NCI-H526 treated with DMSO at 0.1 percent for 48 hours (cell line): Measurements from ENCODE around the gene NTRK2.

Experiments
- DNase-seq: peaks from one replicate; lab custom pipeline; 2025; lab: John Stamatoyannopoulos, UW

The NTRK2 gene

DNA sequence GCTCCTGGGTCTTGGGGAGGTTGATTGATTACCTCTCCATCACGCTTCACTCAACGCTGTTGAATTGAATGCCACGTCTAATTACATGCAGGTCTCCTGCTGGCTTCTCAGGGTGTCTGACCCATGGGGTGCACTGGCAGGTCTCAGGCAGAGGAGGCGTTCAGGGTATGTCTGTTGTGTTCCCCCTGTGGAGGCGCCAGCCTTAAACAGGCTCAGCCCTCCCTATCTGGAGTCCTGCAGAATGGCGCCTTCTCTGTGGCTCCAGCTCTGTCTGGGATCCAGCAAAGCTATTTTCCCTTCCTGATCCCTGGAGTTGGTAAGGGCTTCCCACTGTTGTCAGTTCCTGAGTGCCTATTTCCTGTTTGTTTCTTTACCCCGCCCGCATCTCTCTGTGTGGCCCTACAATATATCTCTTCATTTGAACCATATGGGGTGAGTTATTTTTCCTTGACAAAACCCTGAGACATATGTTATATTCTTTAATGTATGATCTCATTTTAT lies 150.0 kb downstream of the NTRK2 start:
- no peak for DNase-seq

DNA sequence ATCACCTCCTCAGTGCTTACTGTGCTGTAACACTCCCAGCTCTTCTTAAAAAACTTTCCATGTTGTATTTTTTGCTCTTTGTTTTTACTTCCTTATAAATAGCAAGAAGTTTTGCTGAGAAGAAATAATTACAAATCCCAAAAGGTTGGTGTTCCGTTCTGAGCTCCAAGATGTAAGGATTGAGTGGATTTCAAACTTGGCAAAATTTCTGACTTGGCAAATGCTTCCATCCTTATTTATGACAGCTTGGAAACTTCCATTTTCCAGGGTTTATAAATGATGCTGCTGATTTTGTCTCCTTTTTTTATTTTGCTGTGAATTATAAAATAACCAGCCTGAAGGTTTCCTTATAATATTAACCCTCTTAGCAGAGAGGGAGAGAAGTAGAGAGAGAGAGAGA lies 151.9 kb downstream of the NTRK2 start:
- no peak for DNase-seq

- no peak for DNase-seq
These were observed 153.2 kb downstream of the NTRK2 start for GRCh38 chr9:84822589-84823233.

- no peak for DNase-seq
These were observed 154.1 kb downstream of the NTRK2 start for GRCh38 chr9:84823421-84824271.

- DNase-seq = no peak
These were observed 157.8 kb downstream of the NTRK2 start for GRCh38 chr9:84827216-84827765.

GRCh38 chr9:84828046-84828445 lies 158.5 kb downstream of the NTRK2 start:
- DNase-seq = no peak

DNA sequence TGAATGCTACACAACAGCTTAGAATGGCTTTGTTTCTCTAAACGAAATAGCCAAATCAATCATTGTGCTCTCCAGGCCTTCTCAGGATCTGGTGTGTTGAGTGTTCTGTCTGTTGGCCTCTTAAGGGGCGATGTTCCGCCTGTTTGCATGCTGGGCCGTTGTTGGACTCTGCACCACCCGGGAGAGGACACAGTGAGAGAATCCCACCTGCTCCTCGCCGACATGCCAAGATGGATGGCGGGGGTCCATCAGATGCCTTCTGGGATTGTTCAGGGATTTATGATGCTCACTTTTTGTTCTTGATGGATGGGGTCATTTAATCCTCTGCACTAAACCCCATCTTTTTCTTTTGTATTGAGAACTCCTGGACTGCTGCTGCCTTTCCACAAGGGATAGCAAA lies 159.9 kb downstream of the NTRK2 start:
- no peak for DNase-seq

GRCh38 chr9:84829997-84830696 lies 160.6 kb downstream of the NTRK2 start:
- DNase-seq = no peak

- no peak for DNase-seq
These were observed 161.8 kb downstream of the NTRK2 start for GRCh38 chr9:84831377-84831776.

- no peak for DNase-seq
These were observed 162.9 kb downstream of the NTRK2 start for GRCh38 chr9:84832453-84832852.

- no peak for DNase-seq
These were observed 164.9 kb downstream of the NTRK2 start for GRCh38 chr9:84834426-84834825.

DNA sequence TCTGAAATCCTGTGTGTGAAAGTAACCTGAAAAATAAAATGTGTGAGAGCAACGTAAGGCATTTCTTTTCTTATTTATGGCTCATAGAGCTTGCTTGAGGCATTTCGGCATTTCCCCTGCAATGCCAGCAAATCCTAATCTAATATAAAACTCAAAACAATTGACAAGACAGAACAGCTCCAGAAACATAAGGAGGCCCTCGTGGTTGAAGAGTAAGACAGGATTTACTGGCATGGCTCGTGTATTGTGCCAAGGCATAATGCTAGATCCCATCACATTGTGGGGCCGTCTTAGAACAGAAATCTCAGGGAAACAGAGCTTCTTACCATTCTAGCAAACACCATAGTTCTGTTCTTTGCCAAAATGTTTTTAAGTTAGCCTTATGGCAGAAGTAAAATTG lies 166.2 kb downstream of the NTRK2 start:
- no peak for DNase-seq

DNA sequence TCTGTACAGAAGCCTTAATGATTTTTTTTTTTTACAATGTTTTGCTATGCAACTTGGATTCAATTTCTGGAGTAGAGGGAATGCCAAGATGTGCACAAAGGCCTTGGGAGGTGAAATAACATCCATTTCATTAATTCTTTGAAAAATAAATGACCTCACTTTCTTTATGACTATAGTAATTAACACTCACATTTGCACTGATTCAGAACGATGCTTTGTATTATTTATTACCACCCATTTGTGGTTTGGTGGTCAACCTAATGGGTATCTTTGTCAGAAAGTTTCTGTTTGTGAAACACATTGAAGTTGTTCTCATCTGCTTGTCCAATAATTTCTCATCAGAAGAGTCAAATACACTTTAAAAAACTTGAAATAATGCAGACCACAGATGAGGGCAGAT lies 169.3 kb downstream of the NTRK2 start:
- DNase-seq = no peak

DNA sequence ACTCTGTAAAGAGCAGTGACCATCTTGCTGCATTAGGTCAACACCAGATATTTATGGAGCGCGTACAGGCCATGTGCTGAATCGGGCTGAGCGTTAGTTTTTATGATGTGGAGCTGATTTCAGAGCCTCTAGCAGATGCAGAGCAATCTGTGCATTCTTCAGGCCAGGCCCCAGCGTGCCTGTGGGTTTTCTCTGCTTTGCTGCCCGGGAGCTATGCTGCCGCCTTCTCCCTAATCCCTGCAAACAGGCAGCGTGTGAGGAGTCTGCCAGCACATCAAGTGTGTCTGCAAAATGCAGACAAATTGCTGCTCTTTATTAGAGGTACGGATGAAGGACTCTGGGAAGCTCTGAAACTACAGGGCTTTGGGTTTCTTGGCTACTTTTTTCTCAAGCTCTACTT lies 170.0 kb downstream of the NTRK2 start:
- DNase-seq = no peak

DNA sequence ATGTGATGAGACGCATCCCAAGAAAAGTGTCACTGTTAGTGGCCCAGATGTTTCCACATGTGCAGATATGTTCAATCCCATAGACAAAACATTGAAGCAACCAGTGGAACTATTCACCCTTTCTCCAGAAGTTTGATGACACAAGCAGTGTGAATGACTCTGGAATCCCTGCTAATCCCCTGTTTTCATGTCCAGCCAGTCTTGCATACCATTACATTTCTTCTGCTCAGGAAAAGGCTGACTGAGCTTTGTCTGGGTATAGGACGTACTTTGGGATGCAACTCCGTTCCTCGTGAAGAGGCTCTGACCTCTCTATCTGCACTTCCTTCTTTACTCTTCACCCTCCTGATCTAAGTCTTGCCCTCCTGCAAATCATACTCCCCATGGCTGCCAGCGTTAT lies 172.4 kb downstream of the NTRK2 start:
- no peak for DNase-seq

DNA sequence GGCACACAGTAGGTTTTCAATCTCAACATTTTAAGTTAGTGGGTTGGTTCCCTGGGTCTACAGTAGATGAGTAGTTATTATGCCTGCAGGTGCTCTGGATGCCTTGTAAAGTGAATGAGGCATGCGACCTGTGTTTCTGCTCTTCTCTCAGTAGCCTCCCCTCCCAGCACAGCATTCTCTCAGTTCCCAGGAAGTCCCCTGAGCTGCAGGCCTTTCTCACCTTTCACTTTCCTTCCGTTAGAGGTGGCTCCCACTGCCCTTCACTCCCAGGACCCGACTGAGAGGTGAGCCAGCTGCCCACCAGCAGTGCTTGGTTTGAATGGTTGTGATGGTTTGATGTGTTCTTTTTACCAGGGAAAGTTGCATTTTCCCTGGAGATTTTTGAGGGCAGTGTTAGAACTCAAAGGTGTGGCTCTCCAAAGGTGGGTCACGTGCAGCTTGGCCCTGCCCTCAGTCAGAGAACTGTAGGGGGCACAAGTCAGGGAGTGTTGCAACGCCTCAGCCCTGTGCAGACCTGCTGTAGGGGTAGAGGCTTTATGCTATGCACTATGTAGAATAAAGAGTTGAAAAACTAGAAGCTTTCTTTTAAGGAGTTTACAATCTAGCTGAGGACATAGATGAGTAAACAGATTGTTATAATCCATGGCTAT lies 173.8 kb downstream of the NTRK2 start:
- no peak for DNase-seq

DNA sequence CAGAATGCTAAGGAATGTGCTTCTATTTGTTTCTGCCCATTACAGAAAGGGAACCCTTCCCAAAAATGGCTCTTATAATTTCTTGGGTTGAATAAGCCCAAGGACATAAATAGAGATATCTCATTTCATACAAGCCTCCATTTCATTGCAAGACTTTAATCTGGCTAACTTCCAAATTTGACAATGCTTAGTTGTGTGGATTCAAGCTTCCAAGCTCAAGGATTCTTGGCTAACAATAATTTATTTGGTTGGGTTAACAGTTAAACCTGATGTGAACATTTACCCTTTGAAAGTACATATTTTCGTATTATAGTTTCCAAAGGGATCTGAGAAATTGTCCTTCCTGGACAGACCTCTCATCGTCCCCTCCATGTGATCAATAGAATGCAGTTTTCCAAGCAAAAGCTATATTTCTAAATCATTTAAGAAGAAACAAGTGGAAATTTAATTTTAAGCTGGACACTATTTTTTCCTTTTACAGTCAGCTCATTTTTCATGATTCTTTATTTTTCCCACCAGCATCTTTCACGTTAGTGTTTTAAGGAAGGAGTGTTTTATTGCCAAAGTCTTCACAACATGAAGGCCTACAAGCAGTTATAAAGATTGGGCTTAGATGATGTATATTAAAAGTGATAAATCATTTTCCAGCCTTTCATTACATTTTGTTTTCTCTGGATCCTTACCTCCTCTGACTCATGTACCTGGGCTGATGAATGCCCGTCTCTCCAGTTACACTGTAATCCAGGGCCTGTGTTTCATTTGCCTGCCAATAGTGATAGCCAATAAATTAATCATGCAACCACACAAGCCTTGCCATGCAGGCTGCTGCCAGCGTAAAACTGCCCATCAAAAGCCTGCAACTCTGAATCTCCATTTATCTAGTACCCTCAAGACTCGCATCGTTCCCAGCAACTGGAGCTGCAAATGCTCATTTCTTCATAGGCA lies 176.7 kb downstream of the NTRK2 start:
- no peak for DNase-seq

DNA sequence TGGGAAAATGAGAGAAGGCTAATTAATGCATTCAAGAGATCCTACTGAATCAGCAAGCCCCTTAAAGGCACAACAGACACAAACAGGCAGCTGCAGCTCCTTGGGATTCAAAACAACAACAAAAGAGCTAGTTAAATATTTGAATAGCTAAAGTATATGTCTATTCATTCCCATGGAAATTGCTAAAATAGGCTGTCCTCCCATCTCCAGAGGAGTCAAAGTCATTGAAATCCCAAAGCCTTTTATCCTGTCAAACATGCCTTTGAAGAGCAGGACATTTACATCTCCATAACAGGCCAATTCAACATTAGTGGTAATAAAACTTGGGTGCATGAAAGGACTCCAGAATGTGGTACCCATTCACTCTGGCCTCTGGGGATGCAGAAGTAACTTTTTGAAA lies 177.4 kb downstream of the NTRK2 start:
- DNase-seq = peak; percentile 17

DNA sequence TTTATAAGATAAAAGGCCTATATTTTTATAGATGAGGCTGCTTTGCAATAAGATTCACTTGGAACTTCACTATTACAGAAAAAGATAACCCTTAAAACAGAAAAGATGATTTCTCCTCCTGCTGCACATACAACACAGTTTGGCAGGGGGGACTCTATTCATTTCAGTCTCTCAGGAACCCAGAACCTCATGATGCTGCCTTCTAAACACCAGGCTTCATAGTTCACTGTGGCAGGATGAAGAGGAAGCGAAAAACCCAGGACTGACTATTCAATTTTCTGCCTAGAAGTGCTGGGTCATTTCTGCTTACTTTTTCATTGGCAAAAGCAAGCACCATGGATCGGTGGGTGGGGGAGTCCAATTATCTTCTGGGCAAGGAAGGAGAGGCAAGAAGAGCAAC lies 179.5 kb downstream of the NTRK2 start:
- DNase-seq = no peak

DNA sequence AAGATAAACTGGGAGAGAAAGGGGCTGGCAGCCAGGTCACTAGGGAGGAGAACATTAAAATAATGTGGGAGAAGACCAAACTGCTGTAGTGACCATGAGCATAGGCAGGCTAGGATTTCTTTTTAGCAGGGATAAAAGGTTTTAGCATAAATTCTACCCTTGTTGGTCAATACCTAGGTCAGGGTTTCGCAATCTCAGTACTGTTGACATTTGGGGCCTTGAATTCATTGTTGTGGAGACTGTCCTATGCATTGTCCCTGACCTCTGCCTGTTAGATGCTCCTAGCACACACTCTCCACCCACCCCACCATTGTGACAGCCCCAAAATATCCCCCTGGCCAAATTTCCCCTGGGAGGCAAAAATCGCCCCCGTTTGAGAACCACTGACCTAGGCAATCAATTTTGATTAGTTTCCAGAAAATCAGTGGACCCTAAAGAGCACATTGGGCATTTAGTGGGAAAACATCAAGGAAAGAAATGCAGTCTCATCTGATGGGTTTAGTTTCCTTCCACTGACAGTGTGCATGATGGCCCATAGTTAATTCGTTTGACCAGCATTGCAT lies 181.4 kb downstream of the NTRK2 start:
- DNase-seq = no peak
